Measurements from ENCODE around the gene SDHAF4.

DNA sequence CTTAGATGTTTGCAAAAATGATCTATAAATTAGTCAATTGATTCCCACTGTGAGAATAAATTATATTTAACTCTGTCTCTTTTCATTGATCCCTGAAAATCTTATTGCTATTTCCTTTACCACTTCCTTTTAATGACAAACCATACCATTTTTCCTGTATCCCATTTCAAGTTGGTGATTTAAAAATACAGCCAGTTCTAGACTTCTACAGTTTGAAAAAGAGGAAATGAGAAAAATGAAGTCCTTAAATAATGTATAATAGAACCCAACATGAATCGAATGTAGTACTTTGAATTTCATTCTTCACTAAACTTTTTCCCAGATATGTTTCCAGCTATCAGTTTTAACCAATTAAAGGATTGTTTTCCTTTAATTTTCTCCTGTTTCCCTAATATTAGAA lies 29.5 kb upstream of the SDHAF4 start:
- TF ChIP-seq POLR2AphosphoS5 (IDR thresholded peaks at IDR 0.05; ENCODE audit: low read depth, low read length): no peak
- TF ChIP-seq REST (IDR thresholded peaks at IDR 0.05; ENCODE audit: insufficient read depth in 1 of 2, low read depth in 2 of 2, low read length in 2 of 2): no peak
- TF ChIP-seq TAF1 (IDR thresholded peaks at IDR 0.05; ENCODE audit: borderline replicate concordance, insufficient read depth, low read length): no peak
- TF ChIP-seq SIN3A (IDR thresholded peaks at IDR 0.05; ENCODE audit: borderline replicate concordance, insufficient read depth, low read length): no peak
- TF ChIP-seq FOXP2 (optimal IDR thresholded peaks at IDR 0.05; ENCODE audit: borderline replicate concordance, extremely low read depth, extremely low read length, insufficient read depth): no peak

Measured in PFSK-1 (cell line).